ENCODE data around the gene MMP7.

MMP7 gene

DNA sequence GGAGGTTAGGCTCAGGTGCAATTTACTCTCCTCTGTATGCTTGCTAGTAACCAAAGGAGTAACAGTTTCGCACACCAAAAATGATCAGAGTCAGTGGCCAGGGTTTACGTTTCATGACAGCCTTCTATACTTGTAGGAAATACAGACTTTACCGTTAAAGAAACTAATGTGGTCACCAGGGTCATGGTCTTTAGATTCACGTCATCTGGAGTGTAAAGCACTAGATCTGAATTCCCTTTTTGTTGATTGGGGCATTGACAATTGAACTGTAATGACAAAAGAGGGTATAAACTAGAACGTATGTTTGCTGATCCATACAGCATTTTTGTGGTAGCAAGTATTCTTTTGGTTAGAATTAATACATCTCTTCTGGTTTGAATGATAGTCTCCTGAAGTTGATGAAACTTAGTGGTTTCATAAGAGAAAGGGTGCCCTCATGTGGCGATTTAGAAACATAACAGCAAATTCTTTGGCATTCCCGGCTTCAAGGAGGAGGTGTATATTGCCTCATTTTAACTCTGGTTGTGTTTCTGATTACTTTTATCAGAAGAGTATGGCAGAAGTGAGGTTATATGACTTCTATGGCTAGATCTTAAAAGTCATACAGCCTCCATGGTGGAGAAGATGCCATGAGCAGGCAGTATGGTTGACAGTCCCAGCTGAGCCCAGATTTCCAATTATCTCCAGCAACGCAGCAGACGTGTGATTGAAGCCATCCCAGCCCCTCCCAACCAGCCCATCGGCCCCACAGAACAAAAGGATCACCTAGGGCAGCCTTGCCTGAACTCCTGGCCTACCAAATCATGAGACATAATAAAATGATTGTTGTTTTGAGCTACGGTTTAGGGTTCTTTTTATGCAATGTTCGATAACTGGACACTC, 35.1 kb downstream of the MMP7 start:
- H3K4me3 ChIP-seq (ENCODE audit: low read depth, low read length), result no peak overlapping the region
- peak; percentile 31; the same call in 1 of the 2 replicates for TF ChIP-seq CTCF (IDR thresholded peaks at IDR 0.05; ENCODE audit: low read depth, low read length)

GRCh38 chr11:102494216-102494615, 36.3 kb downstream of the MMP7 start:
- no peak for TF ChIP-seq CTCF (IDR thresholded peaks at IDR 0.05; ENCODE audit: low read depth, low read length)
- H3K4me3 ChIP-seq (ENCODE audit: low read depth, low read length), result no peak overlapping the region

DNA sequence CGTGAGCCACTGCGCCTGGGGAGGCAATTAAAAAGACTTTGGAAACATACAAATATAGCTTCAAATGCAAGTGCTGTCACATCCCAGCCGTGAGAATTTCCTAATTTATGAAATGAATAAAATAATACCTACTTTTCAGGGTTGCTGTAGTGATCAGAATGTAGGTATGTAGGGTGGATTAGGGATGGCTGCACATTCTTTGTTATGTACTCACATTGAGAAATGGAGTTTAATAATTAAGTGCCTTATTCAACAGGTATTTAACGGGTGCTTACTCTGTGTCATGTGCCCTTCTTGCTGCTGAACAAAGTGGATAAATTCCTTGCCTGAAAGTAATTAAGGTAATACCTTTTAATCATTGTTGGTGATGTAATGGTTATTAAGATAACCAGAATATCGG, 37.0 kb downstream of the MMP7 start:
- no peak for TF ChIP-seq CTCF (IDR thresholded peaks at IDR 0.05; ENCODE audit: low read depth, low read length)
- H3K4me3 ChIP-seq (ENCODE audit: low read depth, low read length), result no peak overlapping the region

GRCh38 chr11:102491969-102492368, 38.6 kb downstream of the MMP7 start:
- no peak overlapping the region for H3K4me3 ChIP-seq (ENCODE audit: low read depth, low read length)
- TF ChIP-seq CTCF (IDR thresholded peaks at IDR 0.05; ENCODE audit: low read depth, low read length), result no peak

GRCh38 chr11:102489186-102490145, 41.1 kb downstream of the MMP7 start:
- no peak overlapping the region for H3K4me3 ChIP-seq (ENCODE audit: low read depth, low read length)
- TF ChIP-seq CTCF (IDR thresholded peaks at IDR 0.05; ENCODE audit: low read depth, low read length), result no peak

- TF ChIP-seq CTCF (IDR thresholded peaks at IDR 0.05; ENCODE audit: low read depth, low read length), result no peak
These were observed 42.3 kb downstream of the MMP7 start for GRCh38 chr11:102488208-102488607.

More at GRCh38 chr11:102488208-102488607, 42.3 kb downstream of the MMP7 start:
- no peak overlapping the region for H3K4me3 ChIP-seq (ENCODE audit: low read depth, low read length)

Data from WI38 (cell line).